Esophagus (tissue), 2 donors: Measurements from ENCODE around the gene OR4A47. TPM values are rescaled to one million over a fixed set of nuclear protein-coding genes. Genes with fewer than 3 reads are reported as not detected.
"Not testable (repeated sequence)": the region's sequence is repeated elsewhere in the genome, so short reads cannot be mapped to it uniquely, and the experiment has no call there.

Experiments
- H3K27ac ChIP-seq, 2 donors: one replicate each; pipeline ENCODE4 v1.5.1; 2013; ENCODE audit warnings: low read depth in 2 of 2, mild to moderate bottlenecking in 2 of 2, inconsistent platforms in 1 of 2, low read length in 1 of 2, moderate library complexity in 1 of 2
- H3K27me3 ChIP-seq, 2 donors: one replicate each; pipeline ENCODE4 v1.6.1; 2013; ENCODE audit warnings: low read length in 2 of 2, control low read depth in 1 of 2, mild to moderate bottlenecking in 1 of 2; ENCODE audit not compliant: insufficient read depth in 2 of 2, control insufficient read depth in 1 of 2
- H3K36me3 ChIP-seq, 2 donors: one replicate each; pipeline ENCODE4 v1.6.1; 2013; ENCODE audit warnings: low read length in 1 of 2; ENCODE audit not compliant: control insufficient read depth in 2 of 2, insufficient read depth in 2 of 2
- H3K4me1 ChIP-seq, 2 donors: one replicate each; pipeline ENCODE4 v1.6.1; 2013; ENCODE audit warnings: low read length in 1 of 2; ENCODE audit not compliant: control insufficient read depth in 2 of 2, insufficient read depth in 2 of 2
- H3K4me3 ChIP-seq, 2 donors: one replicate each; pipeline ENCODE4 v1.5.1; 2013; ENCODE audit warnings: low read length in 2 of 2, mild to moderate bottlenecking in 2 of 2, low read depth in 1 of 2, moderate library complexity in 1 of 2
- H3K9me3 ChIP-seq, 2 donors: one replicate each; pipeline ENCODE4 v1.6.1; 2013; ENCODE audit warnings: mild to moderate bottlenecking in 2 of 2, low read depth in 1 of 2, low read length in 1 of 2, moderate library complexity in 1 of 2; ENCODE audit not compliant: control insufficient read depth in 2 of 2, insufficient read depth in 1 of 2
- WGBS, 2 donors: extraction: QIAGEN DNeasy Blood & Tissue Kit; methylation state at CpG; one replicate each; pipeline ENCODE4 v1.1.7; 2013; 5-methylcytosine and 5-hydroxymethylcytosine counted together
- polyA plus RNA-seq, 2 donors: library from polyadenylated mRNA; stranded (reverse); fragments of 200-250 nt; gene quantifications; one replicate each; pipeline ENCODE4 v1.2.3, GENCODE V29; 2013
- donor health status: healthy with polysubstance abuse.
- donor health status: Bipolar disorder and iron deficiency.

The OR4A47 gene
- polyA plus RNA-seq, result not detected

DNA sequence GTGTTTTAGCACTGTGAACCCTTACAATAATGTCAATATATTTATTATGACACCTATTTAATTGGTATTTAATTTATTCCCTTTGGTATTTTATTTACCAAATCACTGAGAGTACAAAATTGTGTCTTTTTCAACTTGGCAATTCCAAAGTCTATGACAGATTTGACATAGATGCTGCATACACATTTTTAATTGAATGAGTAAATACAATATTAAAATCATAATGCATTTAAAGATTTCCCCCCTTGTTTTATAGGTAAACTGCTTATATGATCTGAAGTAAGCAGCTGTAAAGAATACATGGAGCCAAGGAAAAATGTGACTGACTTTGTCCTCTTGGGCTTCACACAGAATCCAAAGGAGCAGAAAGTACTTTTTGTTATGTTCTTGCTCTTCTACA, at the start of gene OR4A47:
Gene OR4A47 (plus strand): TSS at position 301 of the 400 bp plus-strand sequence. CDS start 0 bp downstream, at position 301.
- H3K4me1 ChIP-seq, H3K27me3 ChIP-seq, H3K27ac ChIP-seq, H3K4me3 ChIP-seq, H3K36me3 ChIP-seq, H3K9me3 ChIP-seq: not testable (repeated sequence)

DNA sequence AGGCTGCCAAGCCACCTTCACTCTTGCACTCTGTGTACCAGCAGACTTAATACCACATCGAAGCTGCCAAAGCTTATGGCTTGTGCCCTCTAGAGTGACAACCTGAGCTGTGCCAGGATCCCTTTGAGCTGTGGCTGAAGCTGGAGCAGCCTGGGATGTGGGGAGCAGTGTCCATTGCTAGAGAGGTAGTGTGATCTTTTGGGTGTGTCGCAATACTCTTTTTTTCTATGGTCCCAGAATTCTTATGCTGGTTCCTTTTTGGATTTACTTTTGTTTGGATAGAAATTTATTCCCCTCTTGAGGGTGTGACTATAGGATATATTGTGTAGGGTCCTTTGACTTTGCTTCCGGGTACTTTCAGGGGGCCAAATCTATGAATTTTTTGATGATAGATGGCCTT, 32.7 kb upstream of the OR4A47 start:
- not testable (repeated sequence) for H3K4me1 ChIP-seq, H3K27ac ChIP-seq, H3K9me3 ChIP-seq, H3K36me3 ChIP-seq, H3K4me3 ChIP-seq, H3K27me3 ChIP-seq
- 88 to 89% methylated on average over 3 of the region's 3 CpGs for WGBS, 2 donors

- not testable (repeated sequence) for H3K36me3 ChIP-seq, H3K9me3 ChIP-seq, H3K4me3 ChIP-seq, H3K4me1 ChIP-seq, H3K27me3 ChIP-seq, H3K27ac ChIP-seq
- WGBS, 2 donors, result 68 to 75% methylated on average over 2 of the region's 2 CpGs
Observed at GRCh38 chr11:48473966-48474365, 14.6 kb upstream of the OR4A47 start.

- not testable (repeated sequence) for H3K9me3 ChIP-seq, H3K4me1 ChIP-seq, H3K4me3 ChIP-seq, H3K36me3 ChIP-seq, H3K27me3 ChIP-seq, H3K27ac ChIP-seq
- WGBS, 2 donors, result 70 to 74% methylated on average over 6 of the region's 6 CpGs
Observed at GRCh38 chr11:48474703-48475102, 13.9 kb upstream of the OR4A47 start.

- not testable (repeated sequence) for H3K36me3 ChIP-seq, H3K9me3 ChIP-seq, H3K4me3 ChIP-seq, H3K4me1 ChIP-seq, H3K27ac ChIP-seq, H3K27me3 ChIP-seq
Observed at GRCh38 chr11:48506169-48506568, 17.6 kb downstream of the OR4A47 start.

DNA sequence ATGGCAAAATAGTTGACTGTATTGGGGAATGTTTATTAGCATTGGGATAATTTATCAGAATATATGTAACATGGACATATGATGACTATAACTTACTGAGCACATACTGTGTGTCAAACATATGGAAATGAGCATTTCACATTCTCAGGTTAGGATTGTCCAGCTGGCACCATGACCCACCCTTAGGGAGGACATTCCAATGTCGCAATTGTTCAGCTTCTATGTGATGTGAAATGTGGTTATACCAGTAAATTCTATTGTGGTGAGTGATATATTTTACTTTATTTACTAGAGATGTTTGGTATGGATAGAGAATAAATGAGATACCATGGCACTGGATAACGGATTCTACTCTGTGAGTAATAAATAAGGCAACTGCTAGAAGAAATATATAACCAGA, 50.4 kb downstream of the OR4A47 start:
- WGBS, 2 donors, result 41 to 57% methylated on average over 2 of the region's 2 CpGs
- H3K27ac ChIP-seq, result no peak overlapping the region
- H3K36me3 ChIP-seq, result no peaks in the 10 kb centered on the region
- no peaks in the 10 kb centered on the region for H3K4me1 ChIP-seq
- no peaks in the 10 kb centered on the region for H3K27me3 ChIP-seq
- no peak overlapping the region for H3K4me3 ChIP-seq
- no peaks in the 10 kb centered on the region for H3K9me3 ChIP-seq

Other genes with a start within 250 kb of the OR4A47 start
- not detected for gene OR4X2, start 243.7 kb upstream of the OR4A47 start, polyA plus RNA-seq
- not detected for gene OR4X1, start 224.9 kb upstream of the OR4A47 start, polyA plus RNA-seq
- not detected for gene OR4S1, start 182.6 kb upstream of the OR4A47 start, polyA plus RNA-seq
- gene OR4C3, start 163.9 kb upstream of the OR4A47 start, polyA plus RNA-seq, result not detected
- gene OR4C5, start 122.3 kb upstream of the OR4A47 start, polyA plus RNA-seq, result not detected